Measurements from ENCODE around the gene TSHR. TPM values are rescaled to one million over a fixed set of nuclear protein-coding genes. Genes with fewer than 3 reads are reported as not detected.

The TSHR gene
- total RNA-seq, 1 donor from 2014 or later = not detected

GRCh38 chr14:81129242-81129641, 173.8 kb downstream of the TSHR start:
- H3K27me3 Mint-ChIP-seq (ENCODE audit: insufficient read depth, low read depth) = no peaks in the 10 kb centered on the region
- no peaks in the 10 kb centered on the region for H3K4me1 Mint-ChIP-seq
- no peaks in the 10 kb centered on the region for H4K20me1 ChIP-seq (ENCODE audit: low read depth)
- no peak for DNase-seq (ENCODE audit: low spot score)
- TF ChIP-seq EZH2 (IDR thresholded peaks at IDR 0.05) (no peak), EZH2phosphoT487 (IDR thresholded peaks at IDR 0.05) (no peak), CTCF (IDR thresholded peaks at IDR 0.05) (no peak)
- H3K4me3 ChIP-seq = no peak overlapping the region
- H3K9ac ChIP-seq = no peak overlapping the region
- no peaks in the 10 kb centered on the region for H3F3A ChIP-seq (ENCODE audit: low read depth)
- H3K9me3 ChIP-seq (ENCODE audit: low read depth) = no peaks in the 10 kb centered on the region
- no peaks in the 10 kb centered on the region for H3K9me3 Mint-ChIP-seq
- H3K36me3 ChIP-seq = no peaks in the 10 kb centered on the region
- no peaks in the 10 kb centered on the region for H3K27me3 ChIP-seq
- no peaks in the 10 kb centered on the region for H3K36me3 Mint-ChIP-seq
- H3K4me2 ChIP-seq = no peak overlapping the region
- no peak overlapping the region for H2AFZ ChIP-seq (replicated peaks)
- H3K79me2 ChIP-seq (ENCODE audit: low read depth) = no peaks in the 10 kb centered on the region
- H3K27ac ChIP-seq = no peak overlapping the region
- no peak overlapping the region for H3K4me3 Mint-ChIP-seq
- peaks cover 7% of the 10 kb centered on the region for H3K4me1 ChIP-seq
- no peak overlapping the region for H3K27ac Mint-ChIP-seq

DNA sequence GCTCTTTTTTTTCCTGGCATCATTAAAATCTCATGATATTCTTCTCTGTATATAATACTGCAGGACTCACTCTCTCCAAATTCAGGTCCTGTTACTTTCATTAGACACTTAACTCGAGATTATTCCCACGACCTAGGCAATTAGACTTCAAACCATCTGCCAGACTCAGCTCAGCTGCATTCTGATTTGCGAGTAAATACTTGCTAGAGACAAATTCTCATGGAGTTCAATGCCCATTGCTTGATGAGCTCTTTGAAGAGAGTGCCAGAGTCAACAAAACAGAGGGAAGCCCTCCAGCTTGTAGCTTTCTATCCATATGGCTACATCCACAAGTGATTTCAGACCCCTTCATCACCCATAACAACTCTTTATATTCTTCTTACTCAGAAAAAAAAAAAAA, 177.0 kb downstream of the TSHR start:
- Mint-ChIP-seq H3K4me3 (no peak overlapping the region), H3K27ac (no peak overlapping the region)

GRCh38 chr14:81133400-81133799, 178.0 kb downstream of the TSHR start:
- H3K4me3 ChIP-seq = no peak overlapping the region
- H2AFZ ChIP-seq (replicated peaks) = no peak overlapping the region
- H4K20me1 ChIP-seq (ENCODE audit: low read depth) = no peaks in the 10 kb centered on the region
- no peaks in the 10 kb centered on the region for H3K36me3 Mint-ChIP-seq
- H3K4me1 ChIP-seq = peaks cover 7% of the 10 kb centered on the region
- TF ChIP-seq EZH2 (IDR thresholded peaks at IDR 0.05) = no peak
- no peak for TF ChIP-seq CTCF (IDR thresholded peaks at IDR 0.05)
- TF ChIP-seq EZH2phosphoT487 (IDR thresholded peaks at IDR 0.05) = no peak
- H3K4me3 Mint-ChIP-seq = no peak overlapping the region
- H3K27me3 ChIP-seq = no peaks in the 10 kb centered on the region
- H3K79me2 ChIP-seq (ENCODE audit: low read depth) = no peaks in the 10 kb centered on the region
- H3K4me2 ChIP-seq = no peak overlapping the region
- no peaks in the 10 kb centered on the region for H3F3A ChIP-seq (ENCODE audit: low read depth)
- no peak overlapping the region for H3K27ac ChIP-seq
- no peaks in the 10 kb centered on the region for H3K9me3 Mint-ChIP-seq
- H3K27ac Mint-ChIP-seq = no peak overlapping the region
- H3K4me1 Mint-ChIP-seq = no peaks in the 10 kb centered on the region
- no peak for DNase-seq (ENCODE audit: low spot score)
- no peaks in the 10 kb centered on the region for H3K36me3 ChIP-seq
- no peaks in the 10 kb centered on the region for H3K9me3 ChIP-seq (ENCODE audit: low read depth)
- H3K27me3 Mint-ChIP-seq (ENCODE audit: insufficient read depth, low read depth) = no peaks in the 10 kb centered on the region
- no peak overlapping the region for H3K9ac ChIP-seq

More for the DNA sequence above, 177.0 kb downstream of the TSHR start:
- H3K4me1 ChIP-seq = peaks cover 7% of the 10 kb centered on the region
- no peaks in the 10 kb centered on the region for H3K9me3 Mint-ChIP-seq
- no peak for TF ChIP-seq EZH2 (IDR thresholded peaks at IDR 0.05)
- no peak for TF ChIP-seq CTCF (IDR thresholded peaks at IDR 0.05)
- no peak for TF ChIP-seq EZH2phosphoT487 (IDR thresholded peaks at IDR 0.05)
- H3K4me1 Mint-ChIP-seq = no peaks in the 10 kb centered on the region
- no peaks in the 10 kb centered on the region for H3K9me3 ChIP-seq (ENCODE audit: low read depth)
- H3K79me2 ChIP-seq (ENCODE audit: low read depth) = no peaks in the 10 kb centered on the region
- no peak overlapping the region for H3K27ac ChIP-seq
- no peaks in the 10 kb centered on the region for H3K27me3 Mint-ChIP-seq (ENCODE audit: insufficient read depth, low read depth)
- H4K20me1 ChIP-seq (ENCODE audit: low read depth) = no peaks in the 10 kb centered on the region
- no peaks in the 10 kb centered on the region for H3K36me3 ChIP-seq
- no peak for DNase-seq (ENCODE audit: low spot score)
- H3K4me2 ChIP-seq = no peak overlapping the region
- no peak overlapping the region for H3K9ac ChIP-seq
- H3K27me3 ChIP-seq = no peaks in the 10 kb centered on the region
- H3K36me3 Mint-ChIP-seq = no peaks in the 10 kb centered on the region
- H3K4me3 ChIP-seq = no peak overlapping the region
- H3F3A ChIP-seq (ENCODE audit: low read depth) = no peaks in the 10 kb centered on the region
- H2AFZ ChIP-seq (replicated peaks) = no peak overlapping the region
